ENCODE measurements around the gene PLCB1. TPM values are rescaled to one million over a fixed set of nuclear protein-coding genes. Genes with fewer than 3 reads are reported as not detected.

Gene PLCB1
- total RNA-seq, 1 experiment from 2014 or later: 6.0 TPM

- no peaks in the 10 kb centered on the region for H3K9me3 Mint-ChIP-seq (ENCODE audit: low read depth, unreplicated experiment)
- H3K27ac Mint-ChIP-seq (ENCODE audit: unreplicated experiment): no peak overlapping the region
- TF ChIP-seq CTCF (IDR thresholded peaks at IDR 0.05; ENCODE audit: unreplicated experiment): no peak
- peaks cover 9% of the 10 kb centered on the region for H3K27me3 Mint-ChIP-seq (ENCODE audit: unreplicated experiment)
- H3K36me3 Mint-ChIP-seq (ENCODE audit: insufficient read depth, unreplicated experiment): no peaks in the 10 kb centered on the region
- H3K4me1 Mint-ChIP-seq (ENCODE audit: low read depth, unreplicated experiment): no peaks in the 10 kb centered on the region
- CTCF ChIA-PET: no interaction called here
- H3K4me3 Mint-ChIP-seq (ENCODE audit: low read depth, unreplicated experiment): no peak overlapping the region
- BruUV-seq (replicated peaks): no TSS peak
- intact Hi-C loops (cut with micrococcal nuclease; ENCODE audit: unreplicated experiment): no loop called here
- no peak for DNase-seq
Measured at GRCh38 chr20:8254911-8255582, 123.0 kb downstream of the PLCB1 start.

DNA sequence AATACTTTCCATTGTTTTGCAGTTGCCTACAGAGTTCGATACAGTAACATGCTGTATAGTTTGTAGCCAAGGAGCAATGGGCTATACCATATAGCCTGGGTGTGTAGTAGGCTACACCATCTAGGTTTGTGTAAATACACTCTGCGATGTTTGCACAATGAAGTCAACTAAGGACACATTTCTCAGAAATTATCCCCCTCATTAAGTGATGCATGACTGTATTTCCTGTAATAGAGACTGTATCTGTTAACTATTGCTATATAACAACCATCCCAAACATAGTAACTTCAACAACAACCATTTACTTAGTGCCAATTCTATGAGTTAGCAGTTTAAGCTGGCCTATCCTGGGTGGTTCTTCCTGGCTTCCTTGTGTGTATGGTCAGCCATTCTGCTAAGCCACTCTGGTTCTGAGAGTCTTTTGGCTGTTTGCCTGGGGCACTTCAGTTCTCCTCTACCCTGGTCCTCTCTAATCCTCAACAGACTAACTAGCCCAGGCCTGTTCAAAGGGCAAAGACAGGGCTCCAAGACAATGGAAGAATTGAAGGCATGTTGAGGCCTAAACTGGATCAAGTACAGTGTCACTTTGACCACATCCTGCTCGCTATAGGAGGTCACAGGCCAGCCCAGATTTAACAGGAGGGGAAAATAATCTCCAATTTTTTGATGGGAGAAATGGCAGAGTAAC, 124.0 kb downstream of the PLCB1 start:
- no TSS peak for BruUV-seq (replicated peaks)
- Mint-ChIP-seq H3K9me3 (ENCODE audit: low read depth, unreplicated experiment) (no peaks in the 10 kb centered on the region), H3K36me3 (ENCODE audit: insufficient read depth, unreplicated experiment) (no peaks in the 10 kb centered on the region), H3K27me3 (ENCODE audit: unreplicated experiment) (peaks cover 3% of the 10 kb centered on the region), H3K4me3 (ENCODE audit: low read depth, unreplicated experiment) (no peak overlapping the region), H3K4me1 (ENCODE audit: low read depth, unreplicated experiment) (no peaks in the 10 kb centered on the region), H3K27ac (ENCODE audit: unreplicated experiment) (no peak overlapping the region)
- CTCF ChIA-PET: no interaction called here
- DNase-seq: no peak
- TF ChIP-seq CTCF (IDR thresholded peaks at IDR 0.05; ENCODE audit: unreplicated experiment): no peak
- intact Hi-C loops (cut with micrococcal nuclease; ENCODE audit: unreplicated experiment): no loop called here

GRCh38 chr20:8260837-8261251, 128.8 kb downstream of the PLCB1 start:
- Mint-ChIP-seq H3K9me3 (ENCODE audit: low read depth, unreplicated experiment) (no peaks in the 10 kb centered on the region), H3K27ac (ENCODE audit: unreplicated experiment) (no peak overlapping the region), H3K27me3 (ENCODE audit: unreplicated experiment) (no peaks in the 10 kb centered on the region), H3K36me3 (ENCODE audit: insufficient read depth, unreplicated experiment) (no peaks in the 10 kb centered on the region), H3K4me3 (ENCODE audit: low read depth, unreplicated experiment) (no peak overlapping the region), H3K4me1 (ENCODE audit: low read depth, unreplicated experiment) (no peaks in the 10 kb centered on the region)
- intact Hi-C loops (cut with micrococcal nuclease; ENCODE audit: unreplicated experiment): no loop called here
- CTCF ChIA-PET: no interaction called here
- no TSS peak for BruUV-seq (replicated peaks)
- no peak for DNase-seq
- TF ChIP-seq CTCF (IDR thresholded peaks at IDR 0.05; ENCODE audit: unreplicated experiment): no peak

- CTCF ChIA-PET: no interaction called here
- no TSS peak for BruUV-seq (replicated peaks)
- H3K9me3 Mint-ChIP-seq (ENCODE audit: low read depth, unreplicated experiment): no peaks in the 10 kb centered on the region
- DNase-seq: no peak
- no peaks in the 10 kb centered on the region for H3K4me1 Mint-ChIP-seq (ENCODE audit: low read depth, unreplicated experiment)
- intact Hi-C loops (cut with micrococcal nuclease; ENCODE audit: unreplicated experiment): no loop called here
- no peaks in the 10 kb centered on the region for H3K27me3 Mint-ChIP-seq (ENCODE audit: unreplicated experiment)
- H3K36me3 Mint-ChIP-seq (ENCODE audit: insufficient read depth, unreplicated experiment): no peaks in the 10 kb centered on the region
- H3K4me3 Mint-ChIP-seq (ENCODE audit: low read depth, unreplicated experiment): no peak overlapping the region
- no peak overlapping the region for H3K27ac Mint-ChIP-seq (ENCODE audit: unreplicated experiment)
- TF ChIP-seq CTCF (IDR thresholded peaks at IDR 0.05; ENCODE audit: unreplicated experiment): no peak
Measured at GRCh38 chr20:8262721-8263120, 130.7 kb downstream of the PLCB1 start.

Data from Calu3 (cell line).